Lung (tissue), 12 donors: ENCODE data around the gene CGNL1. TPM values are rescaled to one million over a fixed set of nuclear protein-coding genes. Genes with fewer than 3 reads are reported as not detected.

Experiments used
- ATAC-seq: fragments of 200-7000 bp; cut with Tn5 transposase; one replicate; pipeline ENCODE4 v1.9.1; 2020; ENCODE audit warnings: moderate number of reproducible peaks; ENCODE audit not compliant: insufficient read depth, low FRiP score
- DNase-seq, 3 donors: peaks; one replicate each; pipeline ENCODE4 v3.0.0-alpha.2; 2013 to 2017
- H3K27ac ChIP-seq, 2 donors: one replicate each; pipeline ENCODE4 v1.5.1; 2013; ENCODE audit warnings: mild to moderate bottlenecking in 2 of 2, moderate library complexity in 2 of 2, control low read depth in 1 of 2, inconsistent platforms in 1 of 2, low read depth in 1 of 2, low read length in 1 of 2
- H3K27me3 ChIP-seq, 3 donors: one replicate each; pipeline ENCODE4 v1.5.1; 2013; ENCODE audit warnings: low read length in 2 of 3; ENCODE audit not compliant: control insufficient read depth in 3 of 3, insufficient read depth in 3 of 3
- H3K36me3 ChIP-seq, 4 donors: one replicate each; pipeline ENCODE4 v1.5.1; 2013; ENCODE audit warnings: low read length in 4 of 4, mild to moderate bottlenecking in 1 of 4, moderate library complexity in 1 of 4; ENCODE audit not compliant: control insufficient read depth in 4 of 4, insufficient read depth in 4 of 4
- H3K4me1 ChIP-seq, 5 donors: one replicate each; pipeline ENCODE4 v1.5.1; 2013; ENCODE audit warnings: low read length in 5 of 5, mild to moderate bottlenecking in 2 of 5, moderate library complexity in 1 of 5; ENCODE audit not compliant: control insufficient read depth in 5 of 5, insufficient read depth in 5 of 5
- H3K4me3 ChIP-seq: one replicate; pipeline ENCODE4 v1.5.1; 2013; ENCODE audit warnings: mild to moderate bottlenecking, control low read depth, moderate library complexity
- H3K9ac ChIP-seq, 2 donors: one replicate each; pipeline ENCODE4 v1.5.1; 2013; ENCODE audit warnings: low read length in 2 of 2, control low read depth in 1 of 2; ENCODE audit not compliant: insufficient read depth in 1 of 2
- H3K9me3 ChIP-seq, 4 donors: one replicate each; pipeline ENCODE4 v1.5.1; 2013; ENCODE audit warnings: low read length in 3 of 4, mild to moderate bottlenecking in 1 of 4, moderate library complexity in 1 of 4; ENCODE audit not compliant: control insufficient read depth in 4 of 4, insufficient read depth in 3 of 4
- CTCF ChIP-seq: IDR thresholded peaks from 2 replicates; pipeline ENCODE4 v1.5.1; 2012; ENCODE audit warnings: mild to moderate bottlenecking; ENCODE audit errors: control extremely low read depth, extremely low read depth
- WGBS, 2 donors: extraction: QIAGEN DNeasy Blood & Tissue Kit; methylation state at CpG; one replicate each; pipeline ENCODE4 v1.1.7; 2013; 5-methylcytosine and 5-hydroxymethylcytosine counted together
- polyA plus RNA-seq, 2 donors: library from polyadenylated mRNA; stranded (reverse); fragments of 200-250 nt; gene quantifications; one replicate each; pipeline ENCODE4 v1.2.1, GENCODE V29; 2013
- total RNA-seq, 2 donors: library from RNA; depleted of rRNA in 1 of 2; stranded (reverse); fragments of >200 nt in 1 of 2; gene quantifications; one replicate each; pipeline ENCODE4 v1.2.1, GENCODE V29; 2014 to 2021
- donor health status: control.
- donor health status: control.
- donor health status: Bipolar disorder and iron deficiency.
- donor health status: healthy.
- donor health status: DM: yes; HTN: yes; CAD: no.

The CGNL1 gene
- total and polyA plus RNA-seq, 4 donors, result 9.0 to 42.5 (median 22.9) TPM

GRCh38 chr15:57557810-57558209 is 181.5 kb downstream of the CGNL1 start:
- Histone ChIP-seq H3K4me1 (peaks cover 5 to 31% (median 14%) of the 10 kb centered on the region in 5 donors), H3K9me3 (no peaks in the 10 kb centered on the region), H3K4me3 (no peak overlapping the region), H3K27me3 (no peaks in the 10 kb centered on the region), H3K27ac (no peak overlapping the region), H3K36me3 (no peaks in the 10 kb centered on the region), H3K9ac (no peak overlapping the region)
- TF ChIP-seq CTCF, result no peak
- DNase-seq (no peak), ATAC-seq (no peak)
- WGBS, 2 donors, result 96 to 97% methylated on average over 6 of the region's 6 CpGs

- Histone ChIP-seq H3K9ac (no peak overlapping the region), H3K36me3 (no peaks in the 10 kb centered on the region)
These were observed 183.6 kb downstream of the CGNL1 start for GRCh38 chr15:57559875-57560274.

GRCh38 chr15:57561041-57561711 is 184.9 kb downstream of the CGNL1 start:
- Histone ChIP-seq H3K36me3 (no peaks in the 10 kb centered on the region), H3K4me3 (no peak overlapping the region), H3K27ac (peak overlapping the region in 1 of 2 donors; percentile 81), H3K27me3 (no peaks in the 10 kb centered on the region), H3K9ac (no peak overlapping the region), H3K9me3 (no peaks in the 10 kb centered on the region), H3K4me1 (peaks cover 0 to 11% (median 5%) of the 10 kb centered on the region in 5 donors)
- DNase-seq, result peak; percentile 73 to 84 (median 83)
- 20 to 33% methylated on average over 9 of the region's 9 CpGs for WGBS, 2 donors
- TF ChIP-seq CTCF, result peak; percentile 71
- ATAC-seq, result peak; percentile 87

More at GRCh38 chr15:57559875-57560274, 183.6 kb downstream of the CGNL1 start:
- peak; percentile 55 for ATAC-seq
- Histone ChIP-seq H3K9me3 (no peaks in the 10 kb centered on the region), H3K4me3 (no peak overlapping the region), H3K27ac (no peak overlapping the region), H3K27me3 (no peaks in the 10 kb centered on the region), H3K4me1 (peaks cover 5 to 19% (median 6%) of the 10 kb centered on the region in 5 donors)
- peak; percentile 75 for TF ChIP-seq CTCF
- DNase-seq, result no peak
- 20% methylated on average over 5 of the region's 5 CpGs for WGBS, 2 donors
